T-helper 1 cell treated with Interleukin-12 subunit alpha and Interleukin-12 subunit beta and Interleukin-4 antibody, amounts not matched to agents 30 ng/mL and 1 ng/mL, for 36 hours (primary cell): Measurements from ENCODE around the gene GNG2. TPM values are rescaled to one million over a fixed set of nuclear protein-coding genes. Genes with fewer than 3 reads are reported as not detected.

Experiments
- intact Hi-C: fragments of 100-400 bp; cut with micrococcal nuclease; formaldehyde crosslinking; loops from one replicate; pipeline ENCODE4 v1.15.1; 2024
- total RNA-seq: library from RNA; stranded (reverse); gene quantifications from 2 replicates; pipeline ENCODE4 v1.2.3, GENCODE V29; 2022

GNG2 gene
- 185 and 190 TPM in 2 replicates for total RNA-seq

- intact Hi-C loops: loop anchor here (1.0 to 10.0 kb wide), 13 partner anchors 8 to 1995 kb away; partner anchors contain the start of genes GPR137C, NIN, RTRAF and TXNDC16
Observed at GRCh38 chr14:51860164-51860824, at the start of gene GNG2. GNG2 (plus strand) TSS chr14:51860612; CDS start chr14:51950679, 90,067 bp downstream.

- intact Hi-C loops: no loop called here
Observed at GRCh38 chr14:51811706-51812105, 48.7 kb upstream of the GNG2 start.

- intact Hi-C loops: no loop called here
Observed at GRCh38 chr14:51816031-51816430, 44.4 kb upstream of the GNG2 start.

- intact Hi-C loops: no loop called here
Observed at GRCh38 chr14:51817326-51817725, 43.1 kb upstream of the GNG2 start.

- intact Hi-C loops: no loop called here
Observed at GRCh38 chr14:51818748-51819380, 41.5 kb upstream of the GNG2 start.

- intact Hi-C loops: no loop called here
Observed at GRCh38 chr14:51821822-51822221, 38.6 kb upstream of the GNG2 start.

GRCh38 chr14:51822499-51822898 lies 37.9 kb upstream of the GNG2 start:
- intact Hi-C loops: no loop called here

- intact Hi-C loops: no loop called here
Observed at GRCh38 chr14:51823706-51824105, 36.7 kb upstream of the GNG2 start.

GRCh38 chr14:51824191-51824590 lies 36.2 kb upstream of the GNG2 start:
- intact Hi-C loops: no loop called here

- intact Hi-C loops: loop anchor here (5.0 kb wide), 1 partner anchor 151 kb away; no protein-coding TSS in a partner anchor
Observed at GRCh38 chr14:51825926-51826325, 34.5 kb upstream of the GNG2 start.

- intact Hi-C loops: loop anchor here (1.0 to 5.0 kb wide), 3 partner anchors 19 to 149 kb away; partner anchors contain the start of gene GNG2
Observed at GRCh38 chr14:51828017-51828797, 32.2 kb upstream of the GNG2 start.

- intact Hi-C loops: no loop called here
Observed at GRCh38 chr14:51834240-51834639, 26.2 kb upstream of the GNG2 start.

- intact Hi-C loops: no loop called here
Observed at GRCh38 chr14:51836417-51836816, 24.0 kb upstream of the GNG2 start.

GRCh38 chr14:51844081-51844881 lies 16.1 kb upstream of the GNG2 start:
- intact Hi-C loops: no loop called here

- intact Hi-C loops: loop anchor here (2.0 to 5.0 kb wide), 10 partner anchors 133 to 1614 kb away; partner anchors contain the start of genes DDHD1, GNPNAT1, PTGER2 and SOS2
Observed at GRCh38 chr14:51845811-51846210, 14.6 kb upstream of the GNG2 start.

- intact Hi-C loops: loop anchor here (1.0 to 5.0 kb wide), 22 partner anchors 13 to 1615 kb away; partner anchors contain the start of genes DDHD1, GNG2, GNPNAT1 and GPR137C
Observed at GRCh38 chr14:51846631-51847488, 13.6 kb upstream of the GNG2 start.

GRCh38 chr14:51847489-51847796 lies 13.0 kb upstream of the GNG2 start:
- intact Hi-C loops: loop anchor here (1.0 to 5.0 kb wide), 22 partner anchors 13 to 1615 kb away; partner anchors contain the start of genes DDHD1, GNG2, GNPNAT1 and GPR137C

- intact Hi-C loops: loop anchor here (2.0 to 5.0 kb wide), 8 partner anchors 464 to 1616 kb away; partner anchors contain the start of genes GNPNAT1, PTGER2, SOS2 and TMX1
Observed at GRCh38 chr14:51848120-51848519, 12.3 kb upstream of the GNG2 start.

GRCh38 chr14:51849097-51849496 lies 11.3 kb upstream of the GNG2 start:
- intact Hi-C loops: loop anchor here (2.0 to 5.0 kb wide), 8 partner anchors 463 to 1617 kb away; partner anchors contain the start of genes GNPNAT1, PTGER2, SOS2 and TMX1

- intact Hi-C loops: no loop called here
Observed at GRCh38 chr14:51850651-51851050, 9.8 kb upstream of the GNG2 start.
